ENCODE measurements around the gene TEX13B.

- TF ChIP-seq POLR2AphosphoS5 (IDR thresholded peaks at IDR 0.05; ENCODE audit: low read depth, low read length) (no peak), REST (IDR thresholded peaks at IDR 0.05; ENCODE audit: insufficient read depth in 1 of 2, low read depth in 2 of 2, low read length in 2 of 2) (no peak), FOXP2 (optimal IDR thresholded peaks at IDR 0.05; ENCODE audit: borderline replicate concordance, extremely low read depth, extremely low read length, insufficient read depth) (no peak), SIN3A (IDR thresholded peaks at IDR 0.05; ENCODE audit: borderline replicate concordance, insufficient read depth, low read length) (no peak)
Observed at GRCh38 chrX:108020631-108021030, 38.5 kb upstream of the TEX13B start.
